Measurements from ENCODE around the gene GAP43.
A peak's percentile ranks its signal among the peaks of the same experiment; 100 is the strongest.

Gene GAP43

GRCh38 chr3:115598216-115598615, 25.1 kb upstream of the GAP43 start:
- H3K4me3 ChIP-seq (ENCODE audit: low read depth, low read length): no peak overlapping the region
- H3K36me3 ChIP-seq (ENCODE audit: insufficient read depth, low read length): no peaks in the 10 kb centered on the region
- no peaks in the 10 kb centered on the region for H3K27me3 ChIP-seq (ENCODE audit: insufficient read depth, low read length)
- H3K4me1 ChIP-seq (ENCODE audit: control insufficient read depth, insufficient read depth, low read length, unreplicated experiment): no peaks in the 10 kb centered on the region
- H2AFZ ChIP-seq (ENCODE audit: low read length, unreplicated experiment): no peak overlapping the region
- H3K27ac ChIP-seq (ENCODE audit: low read depth, low read length): no peak overlapping the region
- no peaks in the 10 kb centered on the region for H3K79me2 ChIP-seq (ENCODE audit: control insufficient read depth, insufficient read depth, low read length, unreplicated experiment)

DNA sequence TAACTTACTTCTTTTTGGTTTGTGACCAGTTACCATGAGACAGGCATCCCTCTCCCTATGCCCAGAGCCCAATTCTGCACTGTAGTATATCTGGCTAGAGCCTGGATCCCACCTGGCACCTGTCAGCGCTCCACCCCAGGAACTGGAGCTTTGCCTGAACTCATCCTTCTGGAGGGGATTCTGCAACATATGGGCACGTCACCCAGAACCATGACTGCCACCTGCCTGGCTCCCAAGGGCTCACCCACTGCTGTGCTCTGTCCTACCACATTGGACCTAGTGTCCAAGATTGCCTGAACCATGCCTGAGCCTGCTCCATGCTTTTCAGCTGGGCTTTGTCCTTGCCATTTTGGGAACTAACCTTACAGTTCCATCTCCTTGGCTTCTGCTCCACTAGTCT, 21.1 kb upstream of the GAP43 start:
- no peak overlapping the region for H2AFZ ChIP-seq (ENCODE audit: low read length, unreplicated experiment)
- no peaks in the 10 kb centered on the region for H3K79me2 ChIP-seq (ENCODE audit: control insufficient read depth, insufficient read depth, low read length, unreplicated experiment)
- H3K27ac ChIP-seq (ENCODE audit: low read depth, low read length): no peak overlapping the region
- H3K36me3 ChIP-seq (ENCODE audit: insufficient read depth, low read length): no peaks in the 10 kb centered on the region
- H3K4me3 ChIP-seq (ENCODE audit: low read depth, low read length): no peak overlapping the region
- peaks cover 9% of the 10 kb centered on the region; the same call in 1 of the 2 replicates for H3K27me3 ChIP-seq (ENCODE audit: insufficient read depth, low read length)
- no peaks in the 10 kb centered on the region for H3K4me1 ChIP-seq (ENCODE audit: control insufficient read depth, insufficient read depth, low read length, unreplicated experiment)

GRCh38 chr3:115611630-115612029, 11.7 kb upstream of the GAP43 start:
- Histone ChIP-seq H3K79me2 (ENCODE audit: control insufficient read depth, insufficient read depth, low read length, unreplicated experiment) (no peaks in the 10 kb centered on the region), H3K4me1 (ENCODE audit: control insufficient read depth, insufficient read depth, low read length, unreplicated experiment) (no peaks in the 10 kb centered on the region), H2AFZ (ENCODE audit: low read length, unreplicated experiment) (no peak overlapping the region), H3K36me3 (ENCODE audit: insufficient read depth, low read length) (no peaks in the 10 kb centered on the region), H3K4me3 (ENCODE audit: low read depth, low read length) (no peak overlapping the region), H3K27ac (ENCODE audit: low read depth, low read length) (no peak overlapping the region), H3K27me3 (ENCODE audit: insufficient read depth, low read length) (peaks cover 15% of the 10 kb centered on the region)

DNA sequence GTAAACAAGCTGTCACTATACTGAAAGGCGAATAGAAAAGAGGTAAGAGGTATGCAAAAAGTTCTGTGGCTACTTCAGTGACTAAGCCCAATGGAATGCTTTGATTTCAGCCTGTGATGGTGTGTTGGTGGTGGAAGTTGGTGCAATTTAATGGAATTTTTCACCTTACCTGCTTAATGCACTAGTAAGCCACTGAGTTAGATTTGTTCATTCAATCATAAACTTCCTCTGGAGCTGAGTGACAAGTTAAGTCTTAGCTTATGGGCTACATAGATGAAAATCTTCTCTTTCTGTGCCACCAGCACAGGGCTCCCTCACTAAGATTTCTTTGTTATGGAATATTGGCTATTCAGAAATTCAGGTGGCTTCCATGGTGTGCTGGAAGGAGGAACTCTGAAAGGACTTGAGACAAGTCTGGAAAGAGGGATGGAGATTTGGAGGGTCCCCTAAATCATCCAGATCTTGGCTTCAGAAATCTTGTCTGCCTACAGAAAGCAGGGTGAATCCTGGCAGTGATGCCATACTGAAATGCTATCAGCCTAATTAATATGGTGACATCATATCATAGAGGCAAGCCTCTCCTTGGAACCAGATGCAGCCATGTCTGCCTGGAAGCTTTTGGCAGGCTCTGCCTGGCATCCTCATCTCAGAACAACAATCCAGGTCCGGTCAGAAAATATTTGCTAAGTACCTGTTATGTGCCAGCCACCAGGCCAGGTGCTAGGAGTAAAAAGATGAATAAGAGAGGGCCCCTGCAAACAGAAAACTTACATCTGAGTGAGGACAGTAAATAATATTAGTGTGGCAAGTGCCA, 8.1 kb upstream of the GAP43 start:
- Histone ChIP-seq H2AFZ (ENCODE audit: low read length, unreplicated experiment) (no peak overlapping the region), H3K4me1 (ENCODE audit: control insufficient read depth, insufficient read depth, low read length, unreplicated experiment) (no peaks in the 10 kb centered on the region), H3K4me3 (ENCODE audit: low read depth, low read length) (no peak overlapping the region), H3K36me3 (ENCODE audit: insufficient read depth, low read length) (no peaks in the 10 kb centered on the region), H3K27ac (ENCODE audit: low read depth, low read length) (no peak overlapping the region), H3K27me3 (ENCODE audit: insufficient read depth, low read length) (peaks cover 6% of the 10 kb centered on the region), H3K79me2 (ENCODE audit: control insufficient read depth, insufficient read depth, low read length, unreplicated experiment) (no peaks in the 10 kb centered on the region)

GRCh38 chr3:115616461-115616860, 6.8 kb upstream of the GAP43 start:
- H3K4me3 ChIP-seq (ENCODE audit: low read depth, low read length): no peak overlapping the region
- H3K27ac ChIP-seq (ENCODE audit: low read depth, low read length): no peak overlapping the region
- H3K4me1 ChIP-seq (ENCODE audit: control insufficient read depth, insufficient read depth, low read length, unreplicated experiment): no peaks in the 10 kb centered on the region
- no peak overlapping the region for H2AFZ ChIP-seq (ENCODE audit: low read length, unreplicated experiment)
- H3K36me3 ChIP-seq (ENCODE audit: insufficient read depth, low read length): no peaks in the 10 kb centered on the region
- H3K79me2 ChIP-seq (ENCODE audit: control insufficient read depth, insufficient read depth, low read length, unreplicated experiment): no peaks in the 10 kb centered on the region
- H3K27me3 ChIP-seq (ENCODE audit: insufficient read depth, low read length): peaks cover under 1% of the 10 kb centered on the region; the same call in 1 of the 2 replicates

- H3K36me3 ChIP-seq (ENCODE audit: insufficient read depth, low read length): no peaks in the 10 kb centered on the region
- no peak overlapping the region for H2AFZ ChIP-seq (ENCODE audit: low read length, unreplicated experiment)
- H3K4me3 ChIP-seq (ENCODE audit: low read depth, low read length): no peak overlapping the region
- no peak overlapping the region for H3K27ac ChIP-seq (ENCODE audit: low read depth, low read length)
- H3K79me2 ChIP-seq (ENCODE audit: control insufficient read depth, insufficient read depth, low read length, unreplicated experiment): no peaks in the 10 kb centered on the region
- H3K27me3 ChIP-seq (ENCODE audit: insufficient read depth, low read length): no peaks in the 10 kb centered on the region
- H3K4me1 ChIP-seq (ENCODE audit: control insufficient read depth, insufficient read depth, low read length, unreplicated experiment): no peaks in the 10 kb centered on the region
Measured at GRCh38 chr3:115617591-115617990, 5.7 kb upstream of the GAP43 start.

DNA sequence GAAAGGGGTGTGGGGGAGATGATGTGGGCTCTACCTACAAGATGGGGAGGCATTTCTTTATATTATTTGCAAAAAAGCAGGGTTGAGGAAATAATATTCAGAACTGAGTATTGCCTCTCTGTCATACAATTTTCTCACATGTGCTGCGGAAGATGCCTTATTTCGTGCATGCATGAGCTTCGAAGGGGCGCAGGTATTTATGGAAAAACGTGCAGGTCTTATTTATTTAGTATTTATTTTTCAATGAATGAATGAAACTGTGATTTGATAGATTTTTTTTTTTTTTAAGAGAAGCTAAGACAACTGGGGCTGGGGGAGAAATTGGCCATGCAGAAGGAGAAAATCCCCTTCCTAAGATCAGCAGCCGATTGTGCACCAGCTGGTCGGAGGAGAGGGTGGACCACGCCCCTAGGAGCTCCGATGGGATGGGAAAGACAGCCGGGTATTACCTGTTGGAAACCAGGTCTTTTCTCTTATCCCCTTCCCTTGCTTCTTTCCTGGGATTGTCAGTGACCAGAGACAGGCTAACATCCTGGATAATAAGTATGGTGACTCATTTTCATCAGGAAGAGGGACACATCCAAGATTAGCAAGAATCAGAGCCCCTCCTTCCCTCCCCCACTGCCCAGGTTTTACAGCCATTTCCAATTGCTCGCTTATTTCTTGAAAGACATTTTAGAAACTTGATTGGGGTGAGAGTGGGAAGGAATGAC, 875 bp downstream of the GAP43 start:
- Histone ChIP-seq H3K79me2 (ENCODE audit: control insufficient read depth, insufficient read depth, low read length, unreplicated experiment) (no peaks in the 10 kb centered on the region), H2AFZ (ENCODE audit: low read length, unreplicated experiment) (no peak overlapping the region), H3K4me3 (ENCODE audit: low read depth, low read length) (peak overlapping the region; percentile 69)

DNA sequence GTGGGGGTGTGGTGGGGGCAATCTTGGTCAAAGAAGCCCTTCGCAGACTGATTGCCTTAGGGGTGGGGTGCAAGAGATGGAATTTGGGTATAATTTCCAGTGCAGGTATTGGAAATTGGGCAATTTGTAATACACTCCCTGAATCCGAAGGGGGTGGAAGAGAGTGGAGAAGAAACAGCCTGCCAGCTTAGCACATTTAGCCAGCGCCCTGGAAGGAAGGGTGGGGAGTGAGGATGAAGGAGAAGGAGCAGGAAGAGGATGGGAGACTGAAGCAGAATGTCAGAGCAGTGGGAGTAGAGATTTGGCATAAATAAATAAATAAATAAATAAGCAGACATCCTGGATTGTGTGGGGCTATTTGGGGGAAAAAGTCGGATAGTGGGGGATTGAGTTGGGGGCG, 1.6 kb downstream of the GAP43 start:
- peaks cover 35% of the 10 kb centered on the region for H3K27me3 ChIP-seq (ENCODE audit: insufficient read depth, low read length)
- H2AFZ ChIP-seq (ENCODE audit: low read length, unreplicated experiment): no peak overlapping the region
- H3K4me3 ChIP-seq (ENCODE audit: low read depth, low read length): no peak overlapping the region

More for the DNA sequence above, 875 bp downstream of the GAP43 start:
- H3K36me3 ChIP-seq (ENCODE audit: insufficient read depth, low read length): no peaks in the 10 kb centered on the region
- peaks cover 28% of the 10 kb centered on the region for H3K27me3 ChIP-seq (ENCODE audit: insufficient read depth, low read length)
- H3K4me1 ChIP-seq (ENCODE audit: control insufficient read depth, insufficient read depth, low read length, unreplicated experiment): peaks cover 9% of the 10 kb centered on the region
- no peak overlapping the region for H3K27ac ChIP-seq (ENCODE audit: low read depth, low read length)

DNA sequence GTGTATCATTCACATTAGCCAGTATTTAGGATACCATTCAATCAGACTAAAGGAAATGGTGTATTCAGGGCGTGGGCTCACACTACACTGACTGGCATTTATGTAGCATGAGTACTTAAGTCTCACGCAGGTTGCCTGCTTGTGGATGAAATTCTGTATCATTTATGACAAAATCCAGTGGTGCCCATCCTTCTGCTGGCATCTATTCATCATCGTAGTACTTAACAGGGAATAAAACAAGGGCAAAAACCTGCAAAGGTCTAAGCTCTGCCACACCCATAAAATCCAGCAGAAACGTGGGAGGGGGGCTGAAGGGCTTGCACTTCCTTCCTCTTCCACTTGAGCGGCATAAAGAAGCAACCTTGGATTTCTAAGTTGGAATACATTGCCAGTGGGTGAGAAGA, 2.7 kb downstream of the GAP43 start:
- Histone ChIP-seq H3K27ac (ENCODE audit: low read depth, low read length) (no peak overlapping the region), H3K4me1 (ENCODE audit: control insufficient read depth, insufficient read depth, low read length, unreplicated experiment) (peaks cover 9% of the 10 kb centered on the region), H2AFZ (ENCODE audit: low read length, unreplicated experiment) (no peak overlapping the region), H3K36me3 (ENCODE audit: insufficient read depth, low read length) (no peaks in the 10 kb centered on the region), H3K4me3 (ENCODE audit: low read depth, low read length) (no peak overlapping the region), H3K27me3 (ENCODE audit: insufficient read depth, low read length) (peaks cover 46% of the 10 kb centered on the region), H3K79me2 (ENCODE audit: control insufficient read depth, insufficient read depth, low read length, unreplicated experiment) (no peaks in the 10 kb centered on the region)

More for the DNA sequence above, 1.6 kb downstream of the GAP43 start:
- Histone ChIP-seq H3K27ac (ENCODE audit: low read depth, low read length) (no peak overlapping the region), H3K36me3 (ENCODE audit: insufficient read depth, low read length) (no peaks in the 10 kb centered on the region), H3K4me1 (ENCODE audit: control insufficient read depth, insufficient read depth, low read length, unreplicated experiment) (peaks cover 9% of the 10 kb centered on the region), H3K79me2 (ENCODE audit: control insufficient read depth, insufficient read depth, low read length, unreplicated experiment) (no peaks in the 10 kb centered on the region)

GRCh38 chr3:115626721-115627120, 3.4 kb downstream of the GAP43 start:
- peaks cover 48% of the 10 kb centered on the region for H3K27me3 ChIP-seq (ENCODE audit: insufficient read depth, low read length)
- H3K27ac ChIP-seq (ENCODE audit: low read depth, low read length): no peak overlapping the region
- peaks cover 9% of the 10 kb centered on the region for H3K4me1 ChIP-seq (ENCODE audit: control insufficient read depth, insufficient read depth, low read length, unreplicated experiment)
- no peak overlapping the region for H2AFZ ChIP-seq (ENCODE audit: low read length, unreplicated experiment)
- H3K36me3 ChIP-seq (ENCODE audit: insufficient read depth, low read length): no peaks in the 10 kb centered on the region
- no peaks in the 10 kb centered on the region for H3K79me2 ChIP-seq (ENCODE audit: control insufficient read depth, insufficient read depth, low read length, unreplicated experiment)
- no peak overlapping the region for H3K4me3 ChIP-seq (ENCODE audit: low read depth, low read length)

All from ACC112 (cell line).